Colonic mucosa (tissue), 4 donors: ENCODE data around the gene AKR1B15. TPM values are rescaled to one million over a fixed set of nuclear protein-coding genes. Genes with fewer than 3 reads are reported as not detected.

ENCODE experiments used
- DNase-seq: peaks from one replicate; pipeline ENCODE4 v3.0.0-alpha.2; 2020
- H3K27ac ChIP-seq: fragments of 200-600 bp; one replicate; pipeline ENCODE4 v1.8.0; 2021
- H3K27me3 ChIP-seq: fragments of 200-600 bp; one replicate; pipeline ENCODE4 v1.8.0; 2021
- H3K36me3 ChIP-seq: fragments of 200-600 bp; one replicate; pipeline ENCODE4 v1.8.0; 2021
- H3K4me1 ChIP-seq: fragments of 200-600 bp; one replicate; pipeline ENCODE4 v1.8.0; 2021; ENCODE audit warnings: mild to moderate bottlenecking
- H3K4me3 ChIP-seq: fragments of 200-600 bp; one replicate; pipeline ENCODE4 v1.8.0; 2021
- H3K9ac ChIP-seq, 2 donors: one replicate each; pipeline ENCODE4 v1.7.0; 2013; ENCODE audit warnings: control low read depth in 2 of 2, low read depth in 2 of 2, low read length in 2 of 2
- H3K9me3 ChIP-seq: fragments of 200-600 bp; one replicate; pipeline ENCODE4 v1.8.0; 2021
- intact Hi-C: fragments of 100-400 bp; cut with DNase I; formaldehyde crosslinking; loops from one replicate; pipeline ENCODE4 v1.14.1; 2022
- total RNA-seq, 2 donors: library from RNA; stranded (reverse); fragmentation: NEBNext Ultra II Directional in 1 of 2; extraction: Animal tissue kit (Norgen Biotek cat#: 25700) in 1 of 2; gene quantifications; one replicate each; pipeline ENCODE4 v1.2.1, GENCODE V29; 2021
- TF ChIP-seq, protein P1 (sequence below): fragments of 200-600 bp; IDR thresholded peaks from one replicate; pipeline ENCODE4 v1.8.0; 2022; ENCODE audit warnings: antibody characterized with exemption, mild to moderate bottlenecking
- donor health status: healthy.
- donor health status: DM: no; HTN: no; CAD: no.
- donor health status: DM: no; HTN: no; CAD: no.

The AKR1B15 gene
- total RNA-seq, 2 donors from 2014 or later, result 6.5 to 10.6 TPM

DNA sequence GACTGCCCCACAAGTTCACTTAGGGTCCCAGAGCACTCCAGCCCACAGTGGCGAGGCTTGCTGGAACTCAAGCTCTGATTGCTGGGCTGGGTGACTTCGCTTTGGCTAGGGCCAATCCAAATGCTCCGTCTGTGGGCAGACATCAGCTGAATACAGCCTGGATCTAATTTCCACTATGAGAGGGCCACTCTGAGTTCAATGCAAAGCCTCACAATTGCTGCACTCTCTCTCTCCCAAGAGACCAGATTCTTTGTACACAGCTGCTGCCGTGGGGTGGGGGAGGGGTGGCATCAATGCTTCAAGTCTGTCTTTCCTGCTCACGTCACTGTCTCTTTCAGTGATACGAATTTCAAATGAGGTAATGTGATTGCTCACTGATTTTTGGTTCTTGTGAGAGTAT is 50.5 kb downstream of the AKR1B15 start:
- Histone ChIP-seq H3K4me3 (no peak overlapping the region), H3K9ac (no peak overlapping the region), H3K27me3 (no peaks in the 10 kb centered on the region), H3K36me3 (no peaks in the 10 kb centered on the region), H3K9me3 (no peaks in the 10 kb centered on the region), H3K4me1 (no peaks in the 10 kb centered on the region), H3K27ac (no peak overlapping the region)
- no peak for DNase-seq
- intact Hi-C loops, result no loop called here
- TF ChIP-seq, protein P1, sequence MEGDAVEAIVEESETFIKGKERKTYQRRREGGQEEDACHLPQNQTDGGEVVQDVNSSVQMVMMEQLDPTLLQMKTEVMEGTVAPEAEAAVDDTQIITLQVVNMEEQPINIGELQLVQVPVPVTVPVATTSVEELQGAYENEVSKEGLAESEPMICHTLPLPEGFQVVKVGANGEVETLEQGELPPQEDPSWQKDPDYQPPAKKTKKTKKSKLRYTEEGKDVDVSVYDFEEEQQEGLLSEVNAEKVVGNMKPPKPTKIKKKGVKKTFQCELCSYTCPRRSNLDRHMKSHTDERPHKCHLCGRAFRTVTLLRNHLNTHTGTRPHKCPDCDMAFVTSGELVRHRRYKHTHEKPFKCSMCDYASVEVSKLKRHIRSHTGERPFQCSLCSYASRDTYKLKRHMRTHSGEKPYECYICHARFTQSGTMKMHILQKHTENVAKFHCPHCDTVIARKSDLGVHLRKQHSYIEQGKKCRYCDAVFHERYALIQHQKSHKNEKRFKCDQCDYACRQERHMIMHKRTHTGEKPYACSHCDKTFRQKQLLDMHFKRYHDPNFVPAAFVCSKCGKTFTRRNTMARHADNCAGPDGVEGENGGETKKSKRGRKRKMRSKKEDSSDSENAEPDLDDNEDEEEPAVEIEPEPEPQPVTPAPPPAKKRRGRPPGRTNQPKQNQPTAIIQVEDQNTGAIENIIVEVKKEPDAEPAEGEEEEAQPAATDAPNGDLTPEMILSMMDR, result no peak

- no peaks in the 10 kb centered on the region for H3K4me1 ChIP-seq
- no peak overlapping the region for H3K9ac ChIP-seq
- H3K4me3 ChIP-seq, result no peak overlapping the region
- TF ChIP-seq, protein P1, result no peak
- intact Hi-C loops, result no loop called here
- no peaks in the 10 kb centered on the region for H3K9me3 ChIP-seq
- no peak for DNase-seq
- no peaks in the 10 kb centered on the region for H3K36me3 ChIP-seq
- no peak overlapping the region for H3K27ac ChIP-seq
- no peaks in the 10 kb centered on the region for H3K27me3 ChIP-seq
Measured at GRCh38 chr7:134601459-134601858, 52.5 kb downstream of the AKR1B15 start.

- intact Hi-C loops, result no loop called here
- Histone ChIP-seq H3K27ac (no peak overlapping the region), H3K36me3 (no peaks in the 10 kb centered on the region), H3K4me1 (no peaks in the 10 kb centered on the region), H3K9ac (no peak overlapping the region), H3K4me3 (no peak overlapping the region), H3K9me3 (no peaks in the 10 kb centered on the region), H3K27me3 (no peaks in the 10 kb centered on the region)
- TF ChIP-seq, protein P1, result no peak
- DNase-seq, result peak; percentile 19
Measured at GRCh38 chr7:134602881-134603451, 54.1 kb downstream of the AKR1B15 start.

DNA sequence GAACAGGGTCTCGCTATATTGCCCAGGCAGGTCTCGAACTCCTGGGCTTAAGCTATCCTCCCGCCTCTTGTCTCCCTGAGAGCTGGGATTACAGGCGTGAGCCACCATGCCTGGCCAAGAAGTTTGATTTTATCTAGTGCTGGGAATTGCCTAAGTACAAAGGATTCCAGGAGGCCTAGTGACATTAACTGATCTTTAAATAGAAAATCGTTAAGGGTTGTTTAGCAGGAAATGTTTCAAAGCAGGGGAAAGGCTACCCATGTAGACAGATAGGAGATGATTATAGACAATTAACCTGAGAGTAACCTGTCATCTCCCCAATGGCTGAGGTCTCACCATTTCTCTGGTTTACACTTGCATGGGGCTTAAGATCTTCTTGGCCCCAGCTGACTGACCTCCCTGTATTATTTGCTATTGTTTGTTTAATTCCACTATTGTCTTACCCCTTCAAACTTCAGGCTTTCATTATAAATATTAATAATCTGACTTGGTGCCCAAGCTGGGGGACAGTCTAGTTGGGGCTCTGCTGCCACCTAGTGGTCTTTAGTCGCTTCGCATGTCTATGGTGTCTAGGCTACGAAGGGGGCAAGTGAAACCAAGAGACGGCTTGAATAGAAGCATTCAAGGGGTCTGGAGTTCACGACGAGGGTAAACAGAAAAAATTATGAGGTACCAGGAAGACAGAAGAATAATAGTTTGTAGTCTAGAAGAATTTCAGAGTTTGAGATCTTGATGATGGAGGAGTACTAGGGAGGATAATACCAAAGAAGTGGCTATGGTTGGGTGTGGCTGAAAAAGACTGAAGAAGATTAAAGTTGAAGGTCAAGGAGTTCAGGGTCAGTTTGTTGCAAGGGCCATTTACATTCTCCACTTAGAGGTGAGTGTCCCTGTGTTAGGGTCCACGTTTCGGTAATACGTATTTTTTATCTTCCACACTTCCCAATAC is 57.3 kb downstream of the AKR1B15 start:
- Histone ChIP-seq H3K27ac (no peak overlapping the region), H3K4me3 (no peak overlapping the region), H3K27me3 (no peaks in the 10 kb centered on the region), H3K9ac (no peak overlapping the region), H3K4me1 (no peaks in the 10 kb centered on the region), H3K36me3 (no peaks in the 10 kb centered on the region), H3K9me3 (no peaks in the 10 kb centered on the region)
- TF ChIP-seq, protein P1, result peak; percentile 93
- DNase-seq, result peak; percentile 64
- intact Hi-C loops, result loop anchor here (2.0 to 5.0 kb wide), 2 partner anchors 91 to 174 kb away; no protein-coding TSS in a partner anchor

DNA sequence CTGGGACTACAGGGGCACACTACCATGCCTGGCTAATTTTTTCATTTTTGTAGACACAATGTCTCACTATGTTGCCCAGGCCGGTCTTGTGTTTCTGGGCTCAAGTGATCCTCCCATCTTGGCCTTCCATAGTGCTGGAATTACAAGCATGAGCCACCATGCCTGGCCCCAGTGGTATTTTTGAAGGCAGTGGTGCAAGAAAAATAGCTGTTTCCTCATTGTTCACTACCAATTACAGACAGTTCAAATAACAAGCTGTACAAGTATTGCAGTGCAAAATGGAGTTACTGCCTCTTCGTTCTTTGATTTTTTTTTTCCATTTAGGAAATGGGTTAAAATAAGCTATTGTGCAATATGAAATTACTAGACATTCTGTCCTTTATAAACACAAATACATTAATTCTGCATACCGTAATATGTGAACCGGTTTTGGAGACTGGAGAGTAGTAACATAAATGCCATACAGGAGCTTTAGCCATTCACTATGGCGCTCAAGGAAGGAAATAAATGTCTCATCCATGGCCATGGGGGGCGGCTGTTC is 62.8 kb downstream of the AKR1B15 start:
- intact Hi-C loops, result no loop called here
- Histone ChIP-seq H3K9me3 (no peaks in the 10 kb centered on the region), H3K36me3 (no peaks in the 10 kb centered on the region)

More for the DNA sequence above, 62.8 kb downstream of the AKR1B15 start:
- H3K4me3 ChIP-seq, result no peak overlapping the region
- no peak overlapping the region for H3K27ac ChIP-seq
- no peak overlapping the region for H3K9ac ChIP-seq
- H3K4me1 ChIP-seq, result no peaks in the 10 kb centered on the region
- no peak for DNase-seq
- TF ChIP-seq, protein P1, result no peak
- no peaks in the 10 kb centered on the region for H3K27me3 ChIP-seq
